Activated CD8-positive, alpha-beta memory T cell treated with anti-CD3 and anti-CD28 coated beads, Interleukin-2, amount 50 U/mL, for 4 hours (primary cell): ENCODE data around the gene CSMD2.

Experiments
- DNase-seq: peaks from one replicate; pipeline ENCODE4 v3.0.0-alpha.2; 2020

Gene CSMD2

GRCh38 chr1:33792651-33793050 is 372.4 kb downstream of the CSMD2 start:
- no peak for DNase-seq

DNA sequence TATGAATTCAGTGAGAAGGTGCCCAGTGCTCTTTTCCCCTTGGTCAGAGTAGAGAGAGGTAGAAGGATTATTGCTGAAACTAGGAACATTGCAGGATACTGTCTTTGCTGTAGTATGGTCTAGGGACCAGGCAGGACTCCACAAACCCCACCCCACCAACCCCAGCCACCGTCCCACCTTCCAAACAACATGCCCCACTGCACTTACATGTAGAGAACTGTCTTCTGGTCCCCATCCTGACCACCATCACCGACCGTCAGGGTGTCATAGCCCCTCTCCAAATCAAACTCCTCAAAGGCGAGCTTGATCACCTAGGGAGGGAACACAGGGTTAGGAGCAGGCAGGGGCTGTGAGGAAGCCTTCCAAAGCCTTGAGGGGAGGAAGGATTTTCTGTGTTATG is 372.8 kb downstream of the CSMD2 start:
- no peak for DNase-seq

GRCh38 chr1:33791251-33791650 is 373.8 kb downstream of the CSMD2 start:
- no peak for DNase-seq

GRCh38 chr1:33790577-33790976 is 374.5 kb downstream of the CSMD2 start:
- no peak for DNase-seq

DNA sequence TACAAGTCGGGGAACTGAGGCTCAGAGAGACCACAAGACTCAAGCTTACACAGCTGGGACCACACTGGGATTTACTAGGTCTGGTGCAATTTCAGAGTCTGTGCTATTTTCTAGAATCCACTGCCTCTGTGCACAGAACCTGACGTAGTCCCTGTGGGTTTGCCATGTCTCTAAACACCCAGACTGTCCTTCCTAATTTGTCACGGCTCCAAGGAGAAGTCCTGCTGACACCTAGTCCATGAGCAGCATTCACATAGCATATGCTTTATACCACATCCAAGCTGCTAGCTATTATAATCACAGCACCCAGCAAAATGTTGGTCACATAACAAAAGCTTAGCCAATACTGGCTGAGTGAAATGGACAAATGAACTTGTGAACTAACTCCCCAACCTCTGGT is 380.2 kb downstream of the CSMD2 start:
- DNase-seq, result no peak

GRCh38 chr1:33782776-33783175 is 382.3 kb downstream of the CSMD2 start:
- DNase-seq, result no peak

GRCh38 chr1:33781652-33782051 is 383.4 kb downstream of the CSMD2 start:
- no peak for DNase-seq

DNA sequence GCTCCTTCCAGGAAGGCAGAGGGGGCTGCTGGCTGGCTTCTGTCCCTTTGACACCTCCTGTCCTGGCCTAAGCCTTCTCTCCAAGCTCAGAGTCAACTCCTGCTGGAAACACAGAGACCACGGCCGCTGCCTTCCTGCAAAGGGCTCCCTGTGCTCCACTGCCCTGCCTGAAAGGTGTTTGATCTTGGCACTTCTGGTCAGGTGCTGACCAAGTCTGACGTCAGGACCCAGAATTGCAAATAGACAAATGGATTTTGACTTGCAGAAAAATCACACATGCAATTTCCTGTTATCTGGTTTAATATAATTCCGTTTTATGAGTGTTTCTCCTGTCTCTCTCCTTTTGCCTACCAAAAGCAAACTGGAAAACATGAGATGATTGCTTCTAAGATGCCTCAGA is 387.7 kb downstream of the CSMD2 start:
- DNase-seq, result no peak

- DNase-seq, result no peak
Observed at GRCh38 chr1:33768821-33769220, 396.2 kb downstream of the CSMD2 start.

DNA sequence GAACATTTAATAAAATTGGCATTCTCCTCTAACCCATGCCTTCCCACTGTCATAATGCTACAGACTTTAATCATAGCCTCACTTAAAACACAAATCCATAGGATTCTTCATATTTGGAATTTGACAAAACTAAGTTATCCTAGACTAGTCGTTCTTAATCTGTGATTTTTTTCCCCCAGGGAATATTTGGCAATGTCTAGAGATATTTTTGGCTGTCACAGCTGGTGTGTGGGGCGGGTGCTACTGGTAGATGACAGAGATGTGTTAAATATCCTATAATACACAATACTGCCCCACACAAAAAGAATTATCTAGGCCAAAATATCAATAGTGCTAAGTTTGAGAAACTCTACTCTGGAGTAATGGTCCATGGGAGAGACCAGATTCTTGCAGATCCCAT is 396.9 kb downstream of the CSMD2 start:
- no peak for DNase-seq

DNA sequence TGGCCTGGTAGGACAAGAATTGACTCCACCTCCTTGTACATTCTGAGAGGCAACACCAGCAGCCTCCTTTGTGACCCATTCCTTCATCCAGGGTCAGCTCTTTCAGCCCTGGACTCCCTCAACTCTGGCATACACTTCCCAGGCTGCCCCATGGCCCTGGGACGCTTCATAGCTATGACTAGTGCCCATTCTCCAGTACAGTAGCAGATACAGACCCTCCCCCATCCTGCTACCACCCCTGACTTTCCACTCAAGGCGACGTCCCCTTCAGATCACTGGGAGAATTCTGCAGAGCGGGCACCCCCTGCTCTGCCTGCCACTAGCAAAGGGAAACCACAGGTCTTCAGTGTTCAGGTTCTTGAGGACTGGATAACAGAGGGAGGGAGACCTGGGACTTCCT is 400.9 kb downstream of the CSMD2 start:
- no peak for DNase-seq

DNA sequence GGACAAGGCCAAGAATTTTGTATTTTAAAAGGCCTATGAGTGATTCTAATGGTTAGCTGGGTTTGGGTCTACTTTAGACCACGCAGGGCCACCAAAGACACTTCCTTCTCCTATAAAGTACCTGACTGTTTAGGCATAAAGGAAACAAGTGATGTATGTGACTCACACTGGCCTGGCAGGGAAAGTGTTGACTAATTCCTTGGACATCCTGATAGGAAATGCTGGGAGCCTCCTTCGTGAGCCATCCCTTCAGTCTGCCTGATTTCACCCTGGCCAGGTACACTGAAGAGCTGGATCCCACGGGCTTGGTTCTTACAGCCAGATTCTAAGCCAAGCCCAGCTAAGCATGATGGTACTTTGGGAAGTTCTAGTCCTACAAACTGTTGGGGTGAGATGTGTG is 401.6 kb downstream of the CSMD2 start:
- DNase-seq, result no peak

DNA sequence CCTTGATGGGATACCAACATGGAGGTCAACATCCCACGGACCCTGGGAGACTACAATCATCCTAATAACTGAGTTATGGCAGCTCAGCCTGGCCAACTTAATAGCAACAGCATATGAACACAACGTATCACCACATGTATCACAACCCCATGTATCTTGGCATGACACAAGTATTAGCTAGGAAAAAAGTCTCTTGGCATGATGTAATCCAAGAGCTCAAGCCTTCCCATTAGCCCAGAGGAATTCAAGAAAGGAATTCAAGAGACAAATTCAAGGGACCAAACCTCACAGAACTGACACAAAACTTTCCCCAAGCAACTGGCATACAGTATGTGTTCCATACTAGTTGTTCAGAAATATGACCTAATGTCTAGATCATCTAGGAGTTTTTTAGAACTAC is 402.1 kb downstream of the CSMD2 start:
- no peak for DNase-seq

DNA sequence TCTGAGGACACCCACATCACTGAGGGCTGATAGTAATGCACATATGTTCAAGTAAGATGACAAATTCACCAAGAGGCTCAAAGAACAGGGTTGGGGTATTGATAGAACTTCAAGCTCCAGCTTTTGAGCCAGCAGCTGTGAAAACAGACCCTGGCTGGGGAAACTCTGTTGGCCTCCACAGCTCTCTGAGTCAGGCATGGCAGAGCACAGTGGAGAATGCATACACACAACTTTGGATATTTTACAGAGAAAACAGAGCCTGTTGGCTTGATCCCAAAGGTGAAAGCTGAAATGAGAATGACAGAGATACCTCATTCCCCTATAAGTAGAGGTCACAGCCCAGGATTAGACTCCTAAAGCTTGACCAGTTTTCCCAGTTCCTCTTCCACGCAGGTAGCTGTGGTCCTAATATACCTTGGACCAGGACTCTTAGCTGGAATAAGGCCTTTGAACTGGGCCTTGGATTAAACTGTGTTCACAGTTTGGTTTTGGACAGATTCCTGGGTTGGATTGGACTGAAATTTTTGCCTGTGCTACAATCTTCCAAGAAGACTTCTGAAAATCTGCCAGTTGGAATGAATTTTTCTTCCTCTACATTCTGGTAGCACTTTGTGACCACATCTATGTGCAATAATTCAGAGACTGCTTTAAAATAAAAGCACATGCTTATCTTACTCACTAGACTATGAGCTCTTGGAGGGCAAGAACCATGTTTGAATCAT is 402.8 kb downstream of the CSMD2 start:
- no peak for DNase-seq

DNA sequence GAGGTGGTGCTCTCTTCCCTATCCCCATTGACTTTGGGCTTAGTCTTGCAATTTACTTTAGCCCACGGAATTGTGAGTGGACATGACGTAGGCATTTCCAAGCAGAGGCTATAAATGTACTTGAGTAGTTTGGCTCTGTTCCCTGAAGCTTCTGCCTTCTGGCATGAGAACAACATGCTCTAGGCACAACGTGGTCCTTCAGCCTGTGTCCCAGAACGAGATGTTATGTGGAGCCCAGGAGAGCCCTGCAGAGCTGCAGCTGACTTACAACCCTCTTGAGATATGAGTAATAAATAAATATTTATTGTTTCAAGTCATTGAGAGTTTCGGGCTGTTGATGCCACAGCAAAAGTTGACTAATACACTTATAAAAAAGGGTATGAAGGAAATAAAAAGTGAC is 406.3 kb downstream of the CSMD2 start:
- DNase-seq, result no peak

DNA sequence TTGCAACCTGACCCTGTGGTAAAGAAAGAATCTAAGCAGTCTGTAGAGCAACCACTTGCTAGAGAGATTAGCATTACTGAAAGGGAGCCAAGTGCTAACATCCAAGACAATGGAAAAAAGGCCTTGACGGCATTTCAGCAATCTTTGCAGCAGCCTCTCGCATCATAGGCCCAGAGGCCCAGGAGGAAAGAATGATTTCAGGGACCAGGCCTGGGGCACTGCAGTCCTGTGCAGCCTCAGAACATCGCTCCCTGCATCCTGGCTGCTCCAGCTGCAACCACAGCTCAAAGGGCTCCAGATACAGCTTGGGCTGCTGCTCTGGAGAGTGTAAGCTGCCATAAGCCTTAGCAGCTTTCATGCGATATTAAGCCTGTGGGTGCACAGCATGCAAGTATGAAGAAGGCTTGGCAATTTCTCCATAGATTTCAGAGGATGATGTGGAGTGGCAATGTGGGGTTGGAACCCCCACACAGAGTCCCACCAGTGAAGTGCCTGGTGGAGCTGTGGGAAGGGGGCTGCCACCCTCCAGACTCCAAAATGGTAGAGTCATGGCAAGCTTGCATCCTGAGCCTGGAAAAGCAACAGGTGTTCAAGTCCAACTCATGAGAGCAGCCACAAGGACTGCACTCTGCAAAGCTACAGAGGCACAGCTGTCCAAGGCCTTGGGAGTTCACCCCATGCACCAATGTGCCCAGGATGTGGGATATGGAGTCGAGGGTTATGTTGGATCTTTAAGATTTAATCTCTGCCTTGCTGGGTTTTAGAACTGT is 411.8 kb downstream of the CSMD2 start:
- DNase-seq, result no peak

- DNase-seq, result no peak
Observed at GRCh38 chr1:33745942-33746341, 419.1 kb downstream of the CSMD2 start.

GRCh38 chr1:33743221-33743998 is 421.6 kb downstream of the CSMD2 start:
- no peak for DNase-seq

DNA sequence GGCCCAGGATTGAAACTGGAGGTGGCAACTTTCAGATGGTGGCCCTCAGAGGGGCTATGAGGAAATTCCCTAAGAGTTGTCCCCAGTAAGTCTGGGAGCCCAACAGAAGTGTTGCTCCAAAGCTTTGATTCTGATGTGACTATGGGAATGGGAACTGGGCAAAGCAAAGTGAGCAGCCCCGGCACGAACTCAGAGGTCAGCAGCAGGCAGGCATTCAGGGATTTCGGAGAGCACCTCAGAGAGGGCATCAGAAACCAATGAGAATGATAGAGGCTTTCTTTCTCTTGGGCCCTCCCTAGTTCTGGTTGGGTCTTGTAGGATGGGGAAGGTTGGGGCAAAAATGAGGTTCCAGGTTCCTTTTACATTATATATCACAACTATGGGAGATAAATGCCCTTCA is 422.4 kb downstream of the CSMD2 start:
- DNase-seq, result no peak

DNA sequence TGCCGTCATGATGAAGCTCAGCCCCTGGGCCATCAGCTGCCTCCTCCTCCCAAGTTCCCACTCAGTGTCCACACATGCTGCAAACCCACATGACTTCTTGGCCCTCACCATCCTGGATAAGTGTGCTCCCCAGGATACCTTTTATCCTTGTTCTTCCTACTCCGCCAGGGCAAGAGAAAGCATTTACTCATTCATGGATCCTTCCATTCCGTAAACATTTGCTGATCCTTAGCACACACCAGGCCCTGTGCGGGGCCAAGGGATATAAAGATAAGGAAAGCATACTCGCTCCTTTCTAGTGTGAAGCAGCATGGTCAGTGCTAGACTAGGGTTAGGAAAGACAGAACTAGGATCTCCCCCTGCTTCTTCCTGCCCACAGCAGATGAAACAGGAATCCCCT is 423.3 kb downstream of the CSMD2 start:
- DNase-seq, result no peak

GRCh38 chr1:33740040-33740744 is 424.8 kb downstream of the CSMD2 start:
- no peak for DNase-seq

DNA sequence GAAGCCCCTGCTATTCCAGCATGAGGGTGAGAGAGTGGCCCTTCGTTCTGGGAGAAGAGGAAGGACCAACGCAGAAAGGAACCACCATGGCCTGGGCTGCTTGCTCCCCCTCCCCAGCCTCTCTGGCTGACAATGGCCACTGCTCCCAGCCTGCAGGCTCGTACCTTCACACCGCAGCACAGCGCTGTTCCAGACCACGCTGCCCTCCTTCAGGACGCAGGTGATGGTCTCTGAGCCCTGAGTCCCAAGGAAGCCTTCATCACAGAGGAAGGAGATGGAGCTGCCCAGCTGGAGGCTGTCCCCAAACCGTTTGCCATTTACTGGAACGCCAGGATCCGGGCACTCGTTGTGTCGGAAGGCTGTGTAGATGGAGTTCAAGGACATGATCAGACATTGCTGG is 426.1 kb downstream of the CSMD2 start:
- no peak for DNase-seq

GRCh38 chr1:33738536-33738935 is 426.5 kb downstream of the CSMD2 start:
- no peak for DNase-seq
